GM10266 (cell line): Measurements from ENCODE around the gene KLF15.

Experiments used
- DNase-seq: peaks from one replicate; pipeline ENCODE4 v3.0.0; 2012; ENCODE audit errors: extremely low spot score
- TF ChIP-seq, protein P1 (sequence below): IDR thresholded peaks from 2 replicates; pipeline ENCODE4 v1.5.1; 2012; ENCODE audit warnings: mild to moderate bottlenecking, low read depth; ENCODE audit not compliant: control insufficient read depth, insufficient read depth; ENCODE audit errors: missing control alignments

KLF15 gene

GRCh38 chr3:126369490-126369889 lies 12.3 kb upstream of the KLF15 start:
- no peak for DNase-seq
- TF ChIP-seq, protein P1, sequence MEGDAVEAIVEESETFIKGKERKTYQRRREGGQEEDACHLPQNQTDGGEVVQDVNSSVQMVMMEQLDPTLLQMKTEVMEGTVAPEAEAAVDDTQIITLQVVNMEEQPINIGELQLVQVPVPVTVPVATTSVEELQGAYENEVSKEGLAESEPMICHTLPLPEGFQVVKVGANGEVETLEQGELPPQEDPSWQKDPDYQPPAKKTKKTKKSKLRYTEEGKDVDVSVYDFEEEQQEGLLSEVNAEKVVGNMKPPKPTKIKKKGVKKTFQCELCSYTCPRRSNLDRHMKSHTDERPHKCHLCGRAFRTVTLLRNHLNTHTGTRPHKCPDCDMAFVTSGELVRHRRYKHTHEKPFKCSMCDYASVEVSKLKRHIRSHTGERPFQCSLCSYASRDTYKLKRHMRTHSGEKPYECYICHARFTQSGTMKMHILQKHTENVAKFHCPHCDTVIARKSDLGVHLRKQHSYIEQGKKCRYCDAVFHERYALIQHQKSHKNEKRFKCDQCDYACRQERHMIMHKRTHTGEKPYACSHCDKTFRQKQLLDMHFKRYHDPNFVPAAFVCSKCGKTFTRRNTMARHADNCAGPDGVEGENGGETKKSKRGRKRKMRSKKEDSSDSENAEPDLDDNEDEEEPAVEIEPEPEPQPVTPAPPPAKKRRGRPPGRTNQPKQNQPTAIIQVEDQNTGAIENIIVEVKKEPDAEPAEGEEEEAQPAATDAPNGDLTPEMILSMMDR: no peak

DNA sequence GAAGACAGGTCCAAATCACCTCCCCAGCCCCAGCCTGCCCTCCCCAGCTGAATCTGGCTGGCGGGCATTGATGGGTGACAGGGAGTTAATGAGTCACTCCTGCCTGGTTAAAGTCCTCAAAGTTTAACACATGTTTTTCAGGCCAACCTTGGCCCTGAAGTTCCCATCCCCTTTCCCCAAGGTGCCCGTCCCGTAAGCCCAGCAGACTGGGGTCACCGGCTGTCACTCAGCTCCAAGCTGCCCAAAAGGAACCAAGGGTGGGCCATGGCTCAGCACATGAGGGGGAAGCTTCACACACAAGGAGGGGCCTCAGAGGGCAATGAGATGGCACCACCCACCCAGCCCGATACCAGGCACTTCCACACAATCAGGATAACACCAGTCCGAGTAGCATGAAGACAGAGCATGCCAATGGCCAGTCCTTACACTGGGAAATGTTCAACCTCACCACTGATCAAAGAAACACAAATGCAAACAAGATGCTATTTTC lies 10.2 kb upstream of the KLF15 start:
- TF ChIP-seq, protein P1: no peak
- DNase-seq: no peak

GRCh38 chr3:126365351-126366277 lies 8.4 kb upstream of the KLF15 start:
- DNase-seq: no peak
- TF ChIP-seq, protein P1: no peak

GRCh38 chr3:126364731-126365301 lies 7.6 kb upstream of the KLF15 start:
- DNase-seq: no peak
- TF ChIP-seq, protein P1: no peak

DNA sequence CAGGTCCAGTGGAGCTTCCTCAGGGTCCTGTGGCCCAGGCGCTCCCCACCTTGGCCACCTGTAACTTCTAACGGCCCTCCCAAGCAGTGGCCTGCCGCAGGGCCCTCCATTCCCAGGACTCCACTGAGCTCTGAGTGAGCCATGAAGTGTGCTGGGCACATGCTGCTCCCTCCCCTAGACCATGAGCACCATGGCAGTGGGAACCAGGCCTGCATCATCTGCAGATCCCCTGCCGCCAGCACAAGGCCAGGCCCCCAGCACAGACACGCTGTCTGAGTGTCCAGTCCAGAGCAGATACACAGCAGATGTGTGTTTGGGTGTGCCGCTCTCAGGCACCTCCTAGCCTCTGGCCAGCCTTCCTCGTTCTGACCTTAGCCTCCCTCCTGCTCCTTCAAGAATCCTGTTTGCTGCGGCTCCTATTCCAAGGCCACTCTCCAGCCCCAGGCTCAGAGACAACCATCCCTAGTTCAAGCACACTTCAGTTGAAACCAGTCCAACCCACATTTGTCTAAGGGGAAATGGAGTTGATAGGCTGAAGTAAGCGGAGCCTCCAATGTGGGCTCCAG lies 7.0 kb upstream of the KLF15 start:
- DNase-seq: no peak

GRCh38 chr3:126361211-126361610 lies 4.0 kb upstream of the KLF15 start:
- TF ChIP-seq, protein P1: no peak

More for the DNA sequence above, 7.0 kb upstream of the KLF15 start:
- TF ChIP-seq, protein P1: no peak

More at GRCh38 chr3:126361211-126361610, 4.0 kb upstream of the KLF15 start:
- no peak for DNase-seq
